Spleen (tissue), 7 donors: ENCODE measurements around the gene SMARCD2.

Experiments
- CTCF ChIP-seq, 11 experiments: fragments of 200-600 bp in 7 of 11; fragments of 450-650 bp in 4 of 11; sonication (generic) in 4 of 11; IDR thresholded peaks in 8 of 11; conservative IDR thresholded peaks in 3 of 11; 1 replicate in 7 of 11; 2 replicates in 4 of 11; pipeline versions ENCODE4 v1.4.0 to v1.8.0; 2016 to 2021; ENCODE audit warnings: antibody characterized with exemption in 11 of 11, inconsistent platforms in 4 of 11, mild to moderate bottlenecking in 1 of 11
- POLR2A ChIP-seq, 3 donors: fragments of 450-650 bp; IDR thresholded peaks; one replicate each; pipeline ENCODE4 v1.5.1; 2017; ENCODE audit warnings: antibody characterized with exemption in 3 of 3, mild to moderate bottlenecking in 1 of 3
- POLR2AphosphoS5 ChIP-seq, 3 donors: sonication (generic); formaldehyde crosslinking; IDR thresholded peaks; one replicate each; pipeline ENCODE4 v1.5.1; 2017; ENCODE audit warnings: antibody characterized with exemption in 3 of 3
- donor health status: DM: no; HTN: no; CAD: no; lungs with moderate emphysema.
- donor health status: DM: no; HTN: no; CAD: no.
- donor health status: DM: no; HTN: no; CAD: no.

- no peak for TF ChIP-seq POLR2A (IDR thresholded peaks at IDR 0.05)
- no peak for TF ChIP-seq CTCF (IDR thresholded peaks at IDR 0.05 in 8 of 11, conservative IDR thresholded peaks at IDR 0.05 in 3 of 11)
- no peak for TF ChIP-seq POLR2AphosphoS5 (IDR thresholded peaks at IDR 0.05)
These were observed 329 bp downstream of the SMARCD2 start for GRCh38 chr17:63842173-63842539.
